ENCODE data around the gene NCKAP5.

The NCKAP5 gene

DNA sequence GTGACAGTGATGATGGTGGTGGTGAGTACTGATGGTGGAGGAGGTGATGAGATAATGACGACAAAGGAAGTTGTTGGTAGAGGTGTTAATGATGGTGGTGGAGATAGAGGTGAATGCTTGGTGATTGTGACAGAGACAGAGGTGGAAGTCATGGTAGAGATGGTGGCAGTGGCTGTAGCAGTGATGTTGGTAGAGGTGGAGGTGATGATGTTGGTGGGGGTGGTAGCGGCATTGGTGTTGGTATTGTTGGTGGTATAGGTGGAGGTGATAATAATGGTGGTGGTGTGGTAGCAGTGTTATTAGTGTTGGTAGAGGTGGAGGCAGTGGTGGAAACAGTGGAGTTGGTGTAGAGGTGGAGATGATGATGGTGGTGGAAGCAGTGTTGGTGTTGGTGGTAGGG, 934.6 kb downstream of the NCKAP5 start:
- in situ Hi-C loops (cut with MboI; ENCODE audit: low sequenced_read_pairs) = no loop called here

DNA sequence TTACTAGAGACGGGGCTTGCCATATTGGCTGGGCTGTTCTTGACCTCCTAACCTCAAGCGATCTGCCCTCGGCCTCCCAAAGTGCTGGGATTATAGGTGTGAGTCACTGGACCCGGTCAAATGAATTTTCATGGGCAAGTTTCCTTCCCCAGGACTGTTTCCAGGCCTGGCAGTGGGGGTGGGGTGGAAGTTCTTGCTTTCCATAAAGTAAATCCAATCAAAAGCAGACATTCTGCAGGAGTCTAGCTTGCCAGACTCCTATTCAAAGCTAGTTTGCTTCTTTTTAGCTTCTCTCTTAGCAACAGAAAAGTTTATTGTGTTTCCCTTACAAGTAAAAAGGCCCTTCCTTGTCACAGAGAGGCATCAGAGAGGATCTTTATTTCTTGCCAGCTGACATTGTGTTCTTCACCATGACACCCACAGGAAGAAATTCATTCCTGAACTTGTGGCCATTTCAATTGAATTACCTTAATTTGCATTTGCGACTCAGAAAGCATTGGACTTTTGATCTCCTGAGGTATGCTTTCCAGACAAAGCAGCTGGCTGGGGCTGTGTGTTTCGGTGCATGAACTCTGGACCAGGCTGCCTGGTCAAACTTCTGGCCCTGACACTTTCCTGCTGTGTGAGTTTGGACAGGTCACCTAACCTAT, 936.1 kb downstream of the NCKAP5 start:
- in situ Hi-C loops (cut with MboI; ENCODE audit: low sequenced_read_pairs) = no loop called here

DNA sequence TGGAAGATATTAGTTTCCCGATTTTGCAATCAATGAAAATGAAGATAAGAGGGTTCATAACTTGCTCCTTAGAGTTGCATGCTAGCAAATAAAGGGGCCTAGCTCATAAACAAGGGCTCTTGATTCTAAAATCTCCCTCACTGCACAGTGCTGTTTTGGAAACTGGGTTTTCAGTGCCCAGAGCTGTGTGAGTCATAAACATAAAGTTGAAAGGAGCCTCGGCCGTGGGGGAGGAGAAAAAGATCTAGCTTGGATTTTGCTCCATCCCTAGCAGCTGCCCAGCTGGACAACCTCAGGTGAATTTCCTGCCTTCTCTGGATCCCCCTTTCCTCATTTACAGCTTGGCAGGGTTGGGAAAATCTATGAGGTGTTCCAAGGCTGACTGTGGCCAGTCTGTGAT, 940.7 kb downstream of the NCKAP5 start:
- in situ Hi-C loops (cut with MboI; ENCODE audit: low sequenced_read_pairs) = no loop called here

DNA sequence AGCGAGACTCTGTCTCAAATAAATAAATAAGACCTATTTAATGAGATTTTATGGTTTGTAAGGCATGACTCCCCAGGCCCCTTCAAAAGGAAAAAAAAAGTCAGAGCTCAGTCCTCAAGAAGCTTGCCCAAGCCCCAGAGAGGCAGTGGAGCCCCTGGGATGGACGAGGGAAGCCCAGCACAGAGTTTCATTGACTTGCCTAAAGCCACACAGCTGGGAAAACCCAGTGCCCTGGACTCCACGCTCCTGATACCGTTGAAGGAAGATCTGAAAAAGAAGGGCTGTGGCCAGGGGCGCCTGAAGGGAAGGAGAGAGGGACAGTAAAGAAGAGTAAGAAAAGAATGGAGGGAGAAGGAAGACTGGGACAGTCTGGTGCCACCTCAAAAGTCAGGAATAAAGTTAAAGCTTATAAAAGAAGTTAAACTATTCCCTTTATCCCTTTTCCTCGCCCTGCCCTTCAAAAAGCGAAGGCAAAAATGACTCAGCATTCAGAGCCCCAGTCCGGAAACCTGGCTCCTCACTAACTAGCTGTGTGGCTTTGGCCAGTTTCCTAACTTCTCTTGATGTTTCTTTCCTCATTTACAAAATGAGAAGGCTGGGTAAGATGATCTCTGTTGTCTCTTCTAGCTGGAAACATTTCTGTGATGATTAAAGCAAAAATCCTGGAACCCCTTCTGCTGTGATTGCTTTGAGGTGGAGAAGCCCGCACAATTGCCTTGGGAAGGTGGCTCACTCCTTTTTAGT, 945.0 kb downstream of the NCKAP5 start:
- in situ Hi-C loops (cut with MboI; ENCODE audit: low sequenced_read_pairs) = no loop called here
